Gastrocnemius medialis (tissue), 4 donors: Measurements from ENCODE around the gene FERMT2.

Experiments used
- CTCF ChIP-seq, 5 experiments: fragments of 450-650 bp in 3 of 5; fragments of 200-600 bp in 2 of 5; sonication (generic) in 2 of 5; IDR thresholded peaks in 4 of 5; conservative IDR thresholded peaks in 1 of 5; 1 replicate in 4 of 5; 2 replicates in 1 of 5; pipeline ENCODE4 v1.5.1; 2016 to 2019; ENCODE audit warnings: antibody characterized with exemption in 5 of 5, mild to moderate bottlenecking in 3 of 5, moderate library complexity in 3 of 5
- POLR2A ChIP-seq, 2 donors: fragments of 450-650 bp; IDR thresholded peaks; one replicate each; pipeline ENCODE4 v1.6.1; 2017; ENCODE audit warnings: antibody characterized with exemption in 2 of 2, mild to moderate bottlenecking in 2 of 2, moderate library complexity in 2 of 2

GRCh38 chr14:52988139-52988538, 37.3 kb upstream of the FERMT2 start:
- TF ChIP-seq CTCF (IDR thresholded peaks at IDR 0.05 in 4 of 5, conservative IDR thresholded peaks at IDR 0.05 in 1 of 5): no peak
- TF ChIP-seq POLR2A (IDR thresholded peaks at IDR 0.05): no peak
